ENCODE measurements around the gene VPS16. TPM values are rescaled to one million over a fixed set of nuclear protein-coding genes. Genes with fewer than 3 reads are reported as not detected.

The VPS16 gene
- total and polyA plus RNA-seq, 2 of the 13 experiments (the other 11 are each of a cell fraction or from before 2014, with no cell fraction given) = 34.2 to 35.4 TPM

- TF ChIP-seq PAXIP1 (CRISPR knock-in tag; conservative IDR thresholded peaks at IDR 0.05) (no peak; the same call in none of the 2 replicates), ZKSCAN8 (CRISPR knock-in tag; IDR thresholded peaks at IDR 0.05; ENCODE audit: borderline replicate concordance) (0 out of 2 replicates have a peak, but pooled peaks have one; percentile 25), TOE1 (CRISPR knock-in tag; IDR thresholded peaks at IDR 0.05) (no peak), ZNF34 (CRISPR knock-in tag; IDR thresholded peaks at IDR 0.05; ENCODE audit: borderline replicate concordance) (peak; percentile 27; the same call in 1 of the 2 replicates), ZNF709 (CRISPR knock-in tag; IDR thresholded peaks at IDR 0.05) (no peak; the same call in 1 of the 2 replicates), HMGXB4 (CRISPR knock-in tag; IDR thresholded peaks at IDR 0.05; ENCODE audit: borderline replicate concordance in 1 of 2, low read depth in 1 of 2) (peak; percentile 66 to 98), IRF2 (CRISPR knock-in tag; IDR thresholded peaks at IDR 0.05) (peak; percentile 28; the same call in 1 of the 2 replicates), HMG20B (CRISPR knock-in tag; conservative IDR thresholded peaks at IDR 0.05) (no peak), ZNF776 (CRISPR knock-in tag; IDR thresholded peaks at IDR 0.05) (peak; percentile 67; the same call in 1 of the 2 replicates), ZNF691 (CRISPR knock-in tag; IDR thresholded peaks at IDR 0.05; ENCODE audit: borderline replicate concordance, low read depth) (no peak; the same call in 1 of the 2 replicates), ZNF609 (CRISPR knock-in tag; IDR thresholded peaks at IDR 0.05; ENCODE audit: borderline replicate concordance) (no peak), ERF (CRISPR knock-in tag; IDR thresholded peaks at IDR 0.05) (no peak), MNT (IDR thresholded peaks at IDR 0.05) (no peak), CCDC6 (CRISPR knock-in tag; IDR thresholded peaks at IDR 0.05) (peak; percentile 39), ZNF772 (CRISPR knock-in tag; IDR thresholded peaks at IDR 0.05) (no peak), TBL1XR1 (IDR thresholded peaks at IDR 0.05; ENCODE audit: borderline replicate concordance, low read length, partially characterized antibody) (no peak)
Observed at GRCh38 chr20:2872459-2873009, 32.0 kb downstream of the VPS16 start (continued).

Data from HepG2 (cell line).